ENCODE data around the gene EXOSC7.

Gene EXOSC7

DNA sequence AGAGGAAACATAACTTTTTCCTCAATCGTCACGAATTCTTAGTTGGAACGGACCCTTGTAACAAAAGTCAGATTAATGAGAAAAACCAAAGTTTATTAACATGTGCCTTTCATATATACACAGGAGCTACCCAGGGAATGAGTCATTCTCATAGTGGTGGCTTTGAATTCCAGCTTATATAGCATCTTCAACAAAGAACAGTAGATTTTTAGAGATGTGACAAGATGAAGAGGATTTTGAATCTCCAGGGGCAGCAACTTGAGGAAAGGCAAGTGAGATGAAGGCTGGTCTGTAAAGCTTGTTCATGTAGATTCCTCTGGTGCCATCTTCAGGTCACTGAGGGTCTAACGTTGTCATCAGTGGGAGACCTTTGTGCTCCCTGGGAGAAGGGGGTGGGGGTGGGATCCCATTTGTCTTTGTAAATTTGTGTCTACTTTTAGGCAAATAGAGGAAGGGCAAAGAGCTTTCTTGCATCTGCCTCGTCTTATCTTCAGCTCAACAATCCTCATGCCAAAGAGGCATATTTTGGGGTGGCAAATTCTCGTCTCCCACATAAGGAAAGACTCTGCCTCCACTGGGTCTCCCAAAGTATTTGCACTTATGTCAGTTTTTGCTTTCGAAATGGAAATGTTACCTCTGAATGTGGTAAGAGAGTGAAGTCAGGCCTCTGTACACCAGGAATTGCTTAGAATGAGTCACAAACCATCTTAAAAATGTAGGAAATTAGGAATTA lies 79.5 kb downstream of the EXOSC7 start:
- ATAC-seq (peak; percentile 66), DNase-seq (no peak)

GRCh38 chr3:45056608-45057301 lies 80.7 kb downstream of the EXOSC7 start:
- DNase-seq (no peak), ATAC-seq (no peak)

DNA sequence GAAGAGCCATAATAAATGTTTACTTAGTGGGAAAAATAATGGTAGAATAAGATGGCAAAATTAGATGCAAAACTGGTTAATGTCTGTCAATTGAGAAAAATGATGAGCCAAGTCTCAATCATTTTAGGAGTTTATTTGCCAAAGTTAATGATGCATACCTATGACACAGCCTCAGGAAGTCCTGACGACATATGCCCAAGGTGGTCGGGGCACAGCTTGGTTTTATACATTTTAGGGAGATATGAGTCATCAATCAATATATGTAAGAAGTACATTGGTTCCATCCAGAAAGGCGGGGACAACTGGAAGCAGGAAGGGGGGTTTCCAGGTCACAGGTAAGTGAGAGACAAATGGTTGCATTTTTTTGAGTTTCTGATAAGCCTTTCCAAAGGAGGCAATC lies 81.5 kb downstream of the EXOSC7 start:
- ATAC-seq = no peak
- DNase-seq = peak; percentile 29

DNA sequence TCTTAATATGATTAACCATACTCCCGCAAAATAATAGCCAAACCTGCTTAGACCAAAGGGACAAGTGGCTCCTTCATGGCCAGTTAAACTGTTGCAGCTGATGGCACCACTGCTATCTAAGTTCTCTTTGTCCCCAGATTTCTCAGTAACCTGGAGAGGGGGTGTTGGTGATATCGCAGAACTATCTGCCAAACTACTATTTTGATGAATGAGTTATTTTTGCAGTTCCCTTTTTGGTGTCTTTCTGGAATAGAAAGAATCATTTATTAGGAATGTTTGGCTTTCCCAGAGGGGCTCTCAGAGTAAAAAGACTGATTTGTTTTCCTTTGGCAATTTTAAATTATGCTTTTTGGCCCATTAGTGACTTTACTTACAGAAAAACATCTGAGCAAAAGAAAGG lies 83.1 kb downstream of the EXOSC7 start:
- DNase-seq (no peak), ATAC-seq (no peak)

DNA sequence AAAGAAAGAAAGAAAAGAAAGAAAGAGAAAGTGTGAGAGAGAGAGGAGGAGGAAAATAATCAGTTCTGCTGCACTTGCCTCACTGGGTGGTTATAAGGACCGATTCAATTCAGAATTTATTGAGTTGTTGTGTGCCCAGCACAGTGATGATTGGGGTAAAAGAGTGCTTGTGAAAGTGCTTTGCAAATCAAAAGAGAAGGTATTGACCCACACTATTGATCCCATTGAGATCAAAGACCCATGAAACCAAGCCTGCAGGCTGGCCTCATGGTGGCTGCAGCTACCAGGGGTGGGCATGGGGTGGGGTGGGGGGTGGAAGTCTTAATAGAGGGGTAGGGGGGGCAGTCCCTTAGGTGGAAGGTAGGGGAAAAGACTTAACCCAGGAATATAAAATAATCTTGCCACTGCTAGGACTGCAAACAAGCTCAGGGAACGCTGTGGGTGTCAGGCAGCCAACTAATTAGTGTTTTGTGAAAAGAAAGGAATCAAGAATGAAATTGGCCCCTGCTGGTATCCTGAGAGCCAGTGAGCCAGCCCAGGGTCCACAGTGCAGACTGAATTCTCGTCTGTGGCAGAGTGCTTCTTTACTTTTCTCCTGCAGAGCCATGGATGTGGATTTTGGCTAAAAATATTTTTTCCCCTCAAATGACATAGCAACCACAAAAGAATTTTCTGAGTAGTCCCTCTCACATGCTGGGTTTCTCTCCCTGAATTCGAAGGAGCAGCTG lies 84.3 kb downstream of the EXOSC7 start:
- DNase-seq (no peak), ATAC-seq (no peak)
